Measurements from ENCODE around the gene L1CAM.
"Not testable (repeated sequence)": the region's sequence is repeated elsewhere in the genome, so short reads cannot be mapped to it uniquely, and the experiment has no call there.

Gene L1CAM

DNA sequence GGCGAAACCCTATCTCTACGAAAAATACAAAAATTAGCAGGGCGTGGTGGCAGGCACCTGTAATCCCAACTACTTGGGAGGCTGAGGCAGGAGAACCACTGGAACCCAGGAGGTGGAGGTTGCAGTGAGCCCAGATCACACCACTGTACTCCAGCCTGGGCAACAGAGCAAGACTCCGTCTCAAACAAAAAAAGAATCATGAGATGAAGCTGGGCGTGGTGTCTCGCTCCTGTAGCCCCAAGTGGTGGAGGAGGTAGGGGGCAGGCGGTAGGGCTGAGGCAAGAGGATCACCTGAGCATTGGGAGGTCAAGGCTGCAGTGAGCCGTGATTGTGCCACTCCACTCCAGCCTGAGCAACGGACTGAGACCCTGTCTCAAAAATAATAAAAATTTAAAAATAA is 67.9 kb downstream of the L1CAM start:
- DNase-seq; H3K36me3 ChIP-seq (ENCODE audit: control insufficient read depth in 1 of 2, insufficient read depth in 2 of 2, low read length in 2 of 2); H3K79me2 ChIP-seq (ENCODE audit: control insufficient read depth, insufficient read depth, low read length, poor library complexity); H2BK5ac ChIP-seq (ENCODE audit: low read depth, low read length, poor library complexity); H3K9me3 ChIP-seq (ENCODE audit: insufficient read depth, low read depth, low read length); H3K27me3 ChIP-seq (ENCODE audit: insufficient read depth, low read length); H2AFZ ChIP-seq (ENCODE audit: insufficient read depth, low read length, poor library complexity); H2AK5ac ChIP-seq (ENCODE audit: low read length); H2BK120ac ChIP-seq (ENCODE audit: insufficient read depth, low read length, poor library complexity); H3K27ac ChIP-seq (ENCODE audit: low read depth, low read length); H3K4me3 ChIP-seq (ENCODE audit: low read depth, low read length); H3K4ac ChIP-seq (ENCODE audit: low read depth, low read length); H4K12ac ChIP-seq (ENCODE audit: low read depth, low read length); H3K9ac ChIP-seq (ENCODE audit: low read length); H3K14ac ChIP-seq (ENCODE audit: low read length); H2BK12ac ChIP-seq (ENCODE audit: low read length); H3K18ac ChIP-seq (ENCODE audit: low read length); H3K4me2 ChIP-seq (ENCODE audit: low read length); H3K4me1 ChIP-seq (ENCODE audit: control insufficient read depth in 1 of 2, insufficient read depth in 2 of 2, low read length in 2 of 2); H3K23ac ChIP-seq (ENCODE audit: low read length); H4K91ac ChIP-seq (ENCODE audit: low read depth, low read length); H3K79me1 ChIP-seq (ENCODE audit: low read length); H4K8ac ChIP-seq (ENCODE audit: low read depth, low read length): not testable (repeated sequence)
- no CpG with 5 or more reads among the region's 9 CpGs for WGBS (ENCODE audit: extremely low coverage, insufficient coverage, insufficient read length)

DNA sequence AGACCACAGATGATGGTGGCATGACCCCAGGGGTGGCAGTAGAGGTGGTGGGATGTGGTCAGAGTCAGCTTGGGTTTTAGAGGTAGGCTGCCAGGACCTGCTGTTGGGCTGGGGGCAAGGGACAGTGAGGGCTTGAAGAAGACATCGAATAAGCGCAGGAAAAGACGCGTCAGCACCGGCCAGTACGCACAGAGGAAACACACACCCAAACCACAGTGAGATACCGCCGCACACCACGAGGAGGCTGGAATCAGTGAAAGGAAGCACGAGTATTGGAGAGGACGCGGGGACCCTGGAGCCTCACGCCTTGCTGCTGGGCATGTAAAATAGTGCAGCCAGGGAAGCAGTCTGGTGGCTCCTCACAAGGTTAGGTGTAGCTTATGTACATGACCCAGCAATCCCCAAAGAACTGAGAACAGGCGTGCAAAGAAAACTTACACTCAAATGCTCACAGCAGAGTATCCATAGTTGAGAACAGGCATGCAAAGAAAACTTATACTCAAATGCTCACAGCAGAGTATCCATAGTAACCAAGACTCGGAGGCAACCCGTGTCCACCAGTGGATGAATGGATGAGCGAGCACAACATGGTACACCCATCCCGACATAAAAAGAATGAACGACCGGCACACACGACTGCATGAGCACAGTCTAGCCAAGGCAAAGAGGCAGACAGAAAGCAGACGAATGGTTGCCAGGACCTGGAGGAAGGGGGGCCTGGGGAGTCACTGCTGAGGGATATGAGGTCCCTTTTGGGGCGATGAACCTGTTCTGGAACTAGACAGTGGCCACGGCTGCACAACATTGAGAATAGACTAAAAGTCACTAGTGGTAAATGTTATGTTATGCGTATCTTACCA is 68.9 kb downstream of the L1CAM start:
- H2AK5ac ChIP-seq (ENCODE audit: low read length): no peak overlapping the region
- peaks cover 0 to 7% of the 10 kb centered on the region in 2 experiments for H3K4me1 ChIP-seq (ENCODE audit: control insufficient read depth in 1 of 2, insufficient read depth in 2 of 2, low read length in 2 of 2)
- no peak overlapping the region for H3K14ac ChIP-seq (ENCODE audit: low read length)
- no peak overlapping the region for H2BK120ac ChIP-seq (ENCODE audit: insufficient read depth, low read length, poor library complexity)
- H3K18ac ChIP-seq (ENCODE audit: low read length): no peak overlapping the region
- H3K9ac ChIP-seq (ENCODE audit: low read length): no peak overlapping the region
- no peak overlapping the region for H3K4ac ChIP-seq (ENCODE audit: low read depth, low read length)
- H3K23ac ChIP-seq (ENCODE audit: low read length): no peak overlapping the region
- H3K79me2 ChIP-seq (ENCODE audit: control insufficient read depth, insufficient read depth, low read length, poor library complexity): peaks cover 4% of the 10 kb centered on the region
- no peaks in the 10 kb centered on the region for H3K9me3 ChIP-seq (ENCODE audit: insufficient read depth, low read depth, low read length)
- no peak overlapping the region for H3K4me3 ChIP-seq (ENCODE audit: low read depth, low read length)
- DNase-seq: no peak
- H2AFZ ChIP-seq (ENCODE audit: insufficient read depth, low read length, poor library complexity): no peak overlapping the region
- no peaks in the 10 kb centered on the region for H3K36me3 ChIP-seq (ENCODE audit: control insufficient read depth in 1 of 2, insufficient read depth in 2 of 2, low read length in 2 of 2)
- H4K12ac ChIP-seq (ENCODE audit: low read depth, low read length): no peak overlapping the region
- no peak overlapping the region for H3K4me2 ChIP-seq (ENCODE audit: low read length)
- WGBS (ENCODE audit: extremely low coverage, insufficient coverage, insufficient read length): no CpG with 5 or more reads among the region's 25 CpGs
- H4K91ac ChIP-seq (ENCODE audit: low read depth, low read length): no peak overlapping the region
- H3K79me1 ChIP-seq (ENCODE audit: low read length): peaks cover 8% of the 10 kb centered on the region
- H2BK5ac ChIP-seq (ENCODE audit: low read depth, low read length, poor library complexity): no peak overlapping the region
- no peak overlapping the region for H3K27ac ChIP-seq (ENCODE audit: low read depth, low read length)
- no peaks in the 10 kb centered on the region for H3K27me3 ChIP-seq (ENCODE audit: insufficient read depth, low read length)
- no peak overlapping the region for H2BK12ac ChIP-seq (ENCODE audit: low read length)
- no peak overlapping the region for H4K8ac ChIP-seq (ENCODE audit: low read depth, low read length)

DNA sequence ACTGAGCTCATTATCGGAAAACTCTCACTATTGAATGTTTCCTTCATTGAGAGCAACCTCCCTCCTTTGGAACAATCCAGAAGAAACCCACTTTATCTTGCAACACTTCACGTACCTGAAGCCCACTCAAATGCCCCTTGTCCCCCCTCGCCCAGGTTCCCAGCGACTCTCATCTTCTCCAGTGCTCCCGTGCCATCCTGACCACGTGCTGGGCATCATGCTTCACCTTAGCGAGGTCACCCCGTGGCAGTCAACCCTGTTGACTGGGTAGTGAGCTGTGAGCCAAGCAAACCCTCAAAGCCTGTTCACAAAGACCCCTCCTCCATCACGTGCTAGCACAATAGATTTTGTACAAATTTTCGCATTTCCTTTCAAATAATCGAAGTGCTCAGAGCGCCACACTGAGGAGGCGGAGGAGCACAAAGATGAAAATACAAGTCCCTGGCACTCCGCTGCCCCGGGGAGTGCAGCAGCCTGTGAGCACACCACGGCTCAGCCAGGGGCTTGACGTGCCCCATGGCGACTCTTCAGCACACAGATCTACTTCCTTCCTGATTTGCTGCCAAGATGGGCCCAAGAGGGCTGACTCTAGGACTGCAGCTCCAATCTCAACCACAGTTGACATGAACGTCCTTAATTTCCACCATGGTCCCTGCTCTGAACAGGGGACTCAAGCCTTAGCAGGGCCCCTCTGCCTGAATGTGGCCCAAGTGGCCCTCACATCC is 71.2 kb downstream of the L1CAM start:
- no peak overlapping the region for H4K8ac ChIP-seq (ENCODE audit: low read depth, low read length)
- no peak overlapping the region for H2AFZ ChIP-seq (ENCODE audit: insufficient read depth, low read length, poor library complexity)
- H3K27ac ChIP-seq (ENCODE audit: low read depth, low read length): no peak overlapping the region
- H4K12ac ChIP-seq (ENCODE audit: low read depth, low read length): no peak overlapping the region
- H3K79me2 ChIP-seq (ENCODE audit: control insufficient read depth, insufficient read depth, low read length, poor library complexity): peaks cover 4% of the 10 kb centered on the region
- no peak overlapping the region for H3K23ac ChIP-seq (ENCODE audit: low read length)
- no peak overlapping the region for H3K4me3 ChIP-seq (ENCODE audit: low read depth, low read length)
- no peak for DNase-seq
- H4K91ac ChIP-seq (ENCODE audit: low read depth, low read length): no peak overlapping the region
- H3K4ac ChIP-seq (ENCODE audit: low read depth, low read length): no peak overlapping the region
- H3K27me3 ChIP-seq (ENCODE audit: insufficient read depth, low read length): no peaks in the 10 kb centered on the region
- no peak overlapping the region for H2BK120ac ChIP-seq (ENCODE audit: insufficient read depth, low read length, poor library complexity)
- no peak overlapping the region for H3K4me2 ChIP-seq (ENCODE audit: low read length)
- H3K79me1 ChIP-seq (ENCODE audit: low read length): peaks cover 8% of the 10 kb centered on the region
- H3K9ac ChIP-seq (ENCODE audit: low read length): no peak overlapping the region
- no peak overlapping the region for H3K18ac ChIP-seq (ENCODE audit: low read length)
- H3K14ac ChIP-seq (ENCODE audit: low read length): no peak overlapping the region
- no peak overlapping the region for H2BK5ac ChIP-seq (ENCODE audit: low read depth, low read length, poor library complexity)
- peaks cover 0 to 7% of the 10 kb centered on the region in 2 experiments for H3K4me1 ChIP-seq (ENCODE audit: control insufficient read depth in 1 of 2, insufficient read depth in 2 of 2, low read length in 2 of 2)
- no peak overlapping the region for H2BK12ac ChIP-seq (ENCODE audit: low read length)
- WGBS (ENCODE audit: extremely low coverage, insufficient coverage, insufficient read length): no CpG with 5 or more reads among the region's 19 CpGs
- no peaks in the 10 kb centered on the region for H3K36me3 ChIP-seq (ENCODE audit: control insufficient read depth in 1 of 2, insufficient read depth in 2 of 2, low read length in 2 of 2)
- no peak overlapping the region for H2AK5ac ChIP-seq (ENCODE audit: low read length)
- no peaks in the 10 kb centered on the region for H3K9me3 ChIP-seq (ENCODE audit: insufficient read depth, low read depth, low read length)

DNA sequence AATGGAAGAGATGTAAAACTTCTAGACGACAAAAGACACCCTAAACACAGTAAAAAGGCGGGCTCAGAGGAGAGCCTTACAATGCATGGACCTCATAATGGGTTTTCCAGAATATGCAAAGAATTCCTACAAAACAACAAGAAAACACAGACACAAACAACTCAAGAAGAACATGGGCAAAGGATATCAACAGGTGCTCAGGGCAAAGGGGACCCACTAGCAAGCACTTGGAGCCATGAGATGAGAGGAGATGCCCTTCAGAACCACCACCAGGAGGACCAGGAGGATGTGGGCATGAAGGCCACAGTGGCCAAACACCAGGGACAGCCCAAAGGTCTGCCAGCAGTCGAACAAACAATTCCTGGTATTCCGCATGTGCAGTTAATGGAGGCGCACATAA is 72.8 kb downstream of the L1CAM start:
- Histone ChIP-seq H3K4me2 (ENCODE audit: low read length) (no peak overlapping the region), H3K4me1 (ENCODE audit: control insufficient read depth in 1 of 2, insufficient read depth in 2 of 2, low read length in 2 of 2) (no peaks in the 10 kb centered on the region), H3K18ac (ENCODE audit: low read length) (no peak overlapping the region), H2BK5ac (ENCODE audit: low read depth, low read length, poor library complexity) (no peak overlapping the region), H3K79me2 (ENCODE audit: control insufficient read depth, insufficient read depth, low read length, poor library complexity) (no peaks in the 10 kb centered on the region), H2BK120ac (ENCODE audit: insufficient read depth, low read length, poor library complexity) (no peak overlapping the region), H3K4ac (ENCODE audit: low read depth, low read length) (no peak overlapping the region), H3K79me1 (ENCODE audit: low read length) (no peaks in the 10 kb centered on the region), H3K27me3 (ENCODE audit: insufficient read depth, low read length) (no peaks in the 10 kb centered on the region), H2AFZ (ENCODE audit: insufficient read depth, low read length, poor library complexity) (no peak overlapping the region), H3K36me3 (ENCODE audit: control insufficient read depth in 1 of 2, insufficient read depth in 2 of 2, low read length in 2 of 2) (no peaks in the 10 kb centered on the region), H3K4me3 (ENCODE audit: low read depth, low read length) (no peak overlapping the region), H4K8ac (ENCODE audit: low read depth, low read length) (no peak overlapping the region), H3K14ac (ENCODE audit: low read length) (no peak overlapping the region), H2AK5ac (ENCODE audit: low read length) (no peak overlapping the region), H2BK12ac (ENCODE audit: low read length) (no peak overlapping the region), H3K23ac (ENCODE audit: low read length) (no peak overlapping the region), H3K9ac (ENCODE audit: low read length) (no peak overlapping the region), H3K9me3 (ENCODE audit: insufficient read depth, low read depth, low read length) (no peaks in the 10 kb centered on the region), H3K27ac (ENCODE audit: low read depth, low read length) (no peak overlapping the region), H4K91ac (ENCODE audit: low read depth, low read length) (no peak overlapping the region), H4K12ac (ENCODE audit: low read depth, low read length) (no peak overlapping the region)
- no peak for DNase-seq
- WGBS (ENCODE audit: extremely low coverage, insufficient coverage, insufficient read length): no CpG with 5 or more reads among the region's 5 CpGs

Data from trophoblast cell (in vitro differentiated cells and primary cell).